Loucy (cell line): ENCODE measurements around the gene KSR1.

ENCODE experiments used
- H2AFZ ChIP-seq: fragments of 200-600 bp; sonication (generic); 2 replicates; pipeline ENCODE4 v1.6.0; 2016; ENCODE audit warnings: antibody characterized with exemption, mild to moderate bottlenecking, low read length, moderate library complexity
- H3F3A ChIP-seq: fragments of 200-600 bp; 2 replicates; pipeline ENCODE4 v1.6.0; 2016; ENCODE audit warnings: antibody characterized with exemption, low read depth, mild to moderate bottlenecking
- H3K27me3 ChIP-seq: fragments of 200-600 bp; sonication (generic); 2 replicates; pipeline ENCODE4 v1.6.1; 2014; ENCODE audit warnings: low read length, mild to moderate bottlenecking; ENCODE audit not compliant: insufficient read depth, poor library complexity, severe bottlenecking
- H3K36me3 ChIP-seq: fragments of 200-600 bp; sonication (generic); 2 replicates; pipeline ENCODE4 v1.6.1; 2016; ENCODE audit warnings: low read length; ENCODE audit not compliant: insufficient read depth
- H3K4me1 ChIP-seq: fragments of 200-600 bp; sonication (generic); 2 replicates; pipeline ENCODE4 v1.5.1; 2014; ENCODE audit warnings: low read length, mild to moderate bottlenecking; ENCODE audit not compliant: insufficient read depth, poor library complexity, severe bottlenecking
- H3K4me2 ChIP-seq: fragments of 200-600 bp; sonication (generic); 2 replicates; pipeline ENCODE4 v1.6.0; 2014; ENCODE audit warnings: antibody characterized with exemption, low read length, low read depth, mild to moderate bottlenecking; ENCODE audit not compliant: poor library complexity, severe bottlenecking
- H3K4me3 ChIP-seq: fragments of 200-600 bp; sonication (generic); 2 replicates; pipeline ENCODE4 v1.5.1; 2014; ENCODE audit warnings: low read length, mild to moderate bottlenecking, mixed read lengths; ENCODE audit not compliant: poor library complexity, severe bottlenecking
- H3K79me2 ChIP-seq: fragments of 200-600 bp; sonication (generic); 2 replicates; pipeline ENCODE4 v1.6.1; 2014; ENCODE audit warnings: low read length; ENCODE audit not compliant: insufficient read depth
- H3K9ac ChIP-seq: fragments of 200-600 bp; sonication (generic); 2 replicates; pipeline ENCODE4 v1.6.0; 2014; ENCODE audit warnings: mild to moderate bottlenecking, low read depth, low read length, moderate library complexity; ENCODE audit not compliant: poor library complexity, severe bottlenecking
- H3K9me2 ChIP-seq: fragments of 200-600 bp; sonication (generic); replicated peaks from 2 replicates; pipeline ENCODE4 v1.6.1; 2016; ENCODE audit warnings: low read depth, low read length, mixed read lengths
- H3K9me3 ChIP-seq: fragments of 200-600 bp; sonication (generic); 2 replicates; pipeline ENCODE4 v1.6.1; 2014; ENCODE audit warnings: mild to moderate bottlenecking, antibody characterized with exemption, low read length, low read depth; ENCODE audit not compliant: insufficient read depth
- H4K20me1 ChIP-seq: fragments of 200-600 bp; sonication (generic); 2 replicates; pipeline ENCODE4 v1.6.0; 2014; ENCODE audit warnings: antibody characterized with exemption, low read length, mild to moderate bottlenecking; ENCODE audit not compliant: insufficient read depth, poor library complexity, severe bottlenecking
- CTCF ChIP-seq: fragments of 200-600 bp; sonication (generic); conservative IDR thresholded peaks from 2 replicates; pipeline ENCODE4 v1.5.1; 2014; ENCODE audit warnings: mild to moderate bottlenecking, antibody characterized with exemption, low read length
- EZH2phosphoT487 ChIP-seq: fragments of 200-600 bp; IDR thresholded peaks from 2 replicates; pipeline ENCODE4 v1.6.1; 2018; ENCODE audit warnings: antibody characterized with exemption, mild to moderate bottlenecking, moderate library complexity, borderline replicate concordance

KSR1 gene

GRCh38 chr17:27477050-27477888, 21.0 kb downstream of the KSR1 start:
- H3K79me2 ChIP-seq = peaks cover 78% of the 10 kb centered on the region
- TF ChIP-seq CTCF (no peak), EZH2phosphoT487 (no peak)
- no peaks in the 10 kb centered on the region for H3K27me3 ChIP-seq
- H3K4me2 ChIP-seq = no peak overlapping the region
- no peak overlapping the region for H2AFZ ChIP-seq
- H3K9me2 ChIP-seq = no peaks in the 10 kb centered on the region
- peaks cover 22% of the 10 kb centered on the region for H3F3A ChIP-seq
- H3K4me1 ChIP-seq = peaks cover 94% of the 10 kb centered on the region
- no peak overlapping the region for H3K4me3 ChIP-seq
- H3K9me3 ChIP-seq = no peaks in the 10 kb centered on the region
- no peak overlapping the region for H3K9ac ChIP-seq
- H3K36me3 ChIP-seq = no peaks in the 10 kb centered on the region
- H4K20me1 ChIP-seq = no peaks in the 10 kb centered on the region

GRCh38 chr17:27477971-27478684, 21.9 kb downstream of the KSR1 start:
- Histone ChIP-seq H3K4me1 (peaks cover 94% of the 10 kb centered on the region), H3K36me3 (no peaks in the 10 kb centered on the region), H3K4me2 (no peak overlapping the region), H3K9me3 (no peaks in the 10 kb centered on the region), H3K9me2 (no peaks in the 10 kb centered on the region), H4K20me1 (no peaks in the 10 kb centered on the region), H3F3A (peaks cover 20% of the 10 kb centered on the region), H3K79me2 (peaks cover 79% of the 10 kb centered on the region), H2AFZ (no peak overlapping the region), H3K4me3 (no peak overlapping the region), H3K9ac (no peak overlapping the region), H3K27me3 (no peaks in the 10 kb centered on the region)
- no peak for TF ChIP-seq CTCF

GRCh38 chr17:27478901-27479538, 22.8 kb downstream of the KSR1 start:
- Histone ChIP-seq H3K9me3 (no peaks in the 10 kb centered on the region), H3K4me3 (no peak overlapping the region), H3K4me1 (peaks cover 92% of the 10 kb centered on the region), H3K79me2 (peaks cover 85% of the 10 kb centered on the region), H3F3A (peaks cover 11% of the 10 kb centered on the region), H2AFZ (no peak overlapping the region), H3K27me3 (no peaks in the 10 kb centered on the region), H3K4me2 (no peak overlapping the region), H3K9ac (no peak overlapping the region), H3K36me3 (no peaks in the 10 kb centered on the region), H3K9me2 (no peaks in the 10 kb centered on the region), H4K20me1 (no peaks in the 10 kb centered on the region)
- no peak for TF ChIP-seq EZH2phosphoT487
- no peak for TF ChIP-seq CTCF
